HG02973 (cell line): ENCODE data around the gene NNT.
"Not testable (repeated sequence)": the region's sequence is repeated elsewhere in the genome, so short reads cannot be mapped to it uniquely, and the experiment has no call there.

Experiments
- ATAC-seq: cut with Tn5 transposase; IDR thresholded peaks from one replicate; pipeline ENCODE4 v1.9.1; 2021; ENCODE audit warnings: moderate library complexity; ENCODE audit not compliant: unreplicated experiment

Gene NNT

DNA sequence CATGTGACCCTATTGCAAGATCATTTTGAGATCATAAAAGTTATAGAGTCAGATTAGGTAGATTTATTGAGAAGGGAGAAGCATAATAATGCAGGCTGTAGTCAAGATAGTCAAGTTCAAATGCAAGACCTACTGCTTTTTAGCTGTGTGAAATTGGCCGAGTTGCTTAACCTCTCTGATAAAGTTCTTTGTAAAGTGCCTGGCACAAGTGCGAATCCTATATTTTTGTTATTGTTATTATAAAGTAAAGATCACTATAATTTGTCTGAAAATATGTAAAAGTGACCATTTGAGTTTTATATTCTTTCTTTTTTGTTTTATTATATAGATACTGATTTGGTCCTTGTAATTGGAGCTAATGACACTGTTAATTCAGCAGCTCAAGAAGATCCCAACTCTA, 99.3 kb downstream of the NNT start:
- ATAC-seq = no peak

- no peak for ATAC-seq
Measured at GRCh38 chr5:43702815-43703214, 99.8 kb downstream of the NNT start.

- ATAC-seq = no peak
Measured at GRCh38 chr5:43704243-43704642, 101.3 kb downstream of the NNT start.

GRCh38 chr5:43706576-43706975, 103.6 kb downstream of the NNT start:
- not testable (repeated sequence) for ATAC-seq

- ATAC-seq = no peak
Measured at GRCh38 chr5:43711496-43711895, 108.5 kb downstream of the NNT start.

DNA sequence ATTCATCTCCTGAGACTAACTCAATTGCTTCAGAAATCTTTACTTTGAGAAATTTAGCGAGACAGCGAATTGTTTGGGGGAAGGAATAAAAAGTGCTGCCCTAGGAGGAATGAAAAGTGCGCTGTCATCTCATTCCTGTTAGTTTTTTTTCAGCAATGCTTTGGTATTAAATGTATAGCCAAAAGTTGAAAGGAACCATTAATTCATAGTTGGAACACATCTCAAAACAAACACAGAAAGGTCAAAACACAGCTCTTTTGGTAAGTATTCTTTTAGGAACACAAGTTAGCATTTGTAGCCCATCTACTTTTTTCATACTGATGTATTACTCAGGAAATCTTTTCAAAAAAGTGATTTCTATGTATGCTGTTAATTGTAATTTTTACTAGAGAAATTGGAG, 109.1 kb downstream of the NNT start:
- ATAC-seq = no peak

DNA sequence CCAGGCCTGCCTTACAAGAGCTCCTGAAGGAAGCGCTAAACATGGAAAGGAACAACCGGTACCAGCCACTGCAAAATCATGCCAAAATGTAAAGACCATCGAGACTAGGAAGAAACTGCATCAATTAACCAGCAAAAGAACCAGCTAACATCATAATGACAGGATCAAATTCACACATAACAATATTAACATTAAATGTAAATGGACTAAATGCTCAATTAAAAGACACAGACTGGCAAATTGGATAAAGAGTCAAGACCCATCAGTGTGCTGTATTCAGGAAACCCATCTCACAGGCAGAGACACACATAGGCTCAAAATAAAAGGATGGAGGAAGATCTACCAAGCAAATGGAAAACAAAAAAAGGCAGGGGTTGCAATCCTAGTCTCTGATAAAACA, 116.8 kb downstream of the NNT start:
- not testable (repeated sequence) for ATAC-seq

DNA sequence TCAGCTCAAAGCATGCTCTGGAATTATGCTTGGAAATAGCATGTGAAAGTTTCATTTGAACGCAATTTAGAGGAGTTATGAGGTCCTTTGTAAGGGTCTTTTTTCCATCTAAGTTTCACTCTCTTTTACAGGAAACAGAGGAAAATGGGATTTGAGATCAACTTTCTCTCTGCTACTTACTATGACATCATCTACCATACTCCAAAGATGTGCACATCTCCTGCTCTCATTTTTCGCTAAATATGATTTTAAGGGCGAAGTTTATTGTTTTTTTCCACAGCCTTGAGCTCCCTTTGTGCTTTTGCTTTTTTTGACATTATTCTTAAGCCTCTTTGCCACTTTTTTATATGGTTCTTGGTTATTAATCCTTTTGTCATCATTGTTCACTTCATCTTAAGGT, 125.6 kb downstream of the NNT start:
- no peak for ATAC-seq

- no peak for ATAC-seq
Measured at GRCh38 chr5:43729846-43730478, 127.0 kb downstream of the NNT start.

DNA sequence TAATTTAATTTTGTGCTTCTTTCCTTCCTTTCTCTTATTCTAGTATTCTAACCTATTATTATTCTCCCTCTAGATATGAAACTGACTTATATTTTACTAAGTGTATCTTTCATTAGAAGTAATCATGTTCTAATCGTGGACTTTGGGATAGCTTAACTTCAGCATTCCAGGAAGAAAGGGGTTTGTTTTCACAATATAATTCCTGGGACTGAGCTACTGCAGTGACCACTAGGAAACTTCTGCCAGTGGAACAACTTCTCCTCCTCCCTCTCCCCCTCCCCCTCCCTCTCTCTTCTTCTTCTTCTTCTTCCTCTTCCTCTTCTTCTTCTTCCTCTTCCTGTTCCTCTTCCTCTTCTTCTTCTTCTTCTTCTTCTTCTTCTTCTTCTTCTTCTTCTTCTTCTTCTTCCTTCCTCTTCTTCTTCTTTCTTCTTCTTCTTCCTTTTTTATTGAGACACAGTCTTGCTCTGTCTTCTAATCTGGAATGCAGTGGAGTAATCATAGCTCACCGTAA, 127.9 kb downstream of the NNT start:
- no peak for ATAC-seq

DNA sequence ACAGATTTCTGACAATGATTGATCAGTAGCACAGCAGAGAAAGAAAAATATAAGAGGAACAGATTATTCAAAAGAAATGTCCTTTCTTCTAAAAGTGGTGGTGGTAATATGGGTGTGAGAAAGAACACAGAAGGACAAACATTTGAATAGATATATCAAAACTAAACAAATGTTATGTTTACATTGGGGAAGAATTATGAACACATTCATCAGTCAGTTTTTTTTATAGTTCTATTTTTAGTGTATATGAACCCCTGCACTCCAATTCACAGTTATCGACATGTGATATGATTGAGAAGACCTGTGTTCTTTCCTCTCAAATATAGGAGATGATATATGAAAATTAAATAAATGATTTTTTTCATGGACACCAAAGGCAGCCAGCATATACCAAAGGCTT, 128.6 kb downstream of the NNT start:
- ATAC-seq = no peak

DNA sequence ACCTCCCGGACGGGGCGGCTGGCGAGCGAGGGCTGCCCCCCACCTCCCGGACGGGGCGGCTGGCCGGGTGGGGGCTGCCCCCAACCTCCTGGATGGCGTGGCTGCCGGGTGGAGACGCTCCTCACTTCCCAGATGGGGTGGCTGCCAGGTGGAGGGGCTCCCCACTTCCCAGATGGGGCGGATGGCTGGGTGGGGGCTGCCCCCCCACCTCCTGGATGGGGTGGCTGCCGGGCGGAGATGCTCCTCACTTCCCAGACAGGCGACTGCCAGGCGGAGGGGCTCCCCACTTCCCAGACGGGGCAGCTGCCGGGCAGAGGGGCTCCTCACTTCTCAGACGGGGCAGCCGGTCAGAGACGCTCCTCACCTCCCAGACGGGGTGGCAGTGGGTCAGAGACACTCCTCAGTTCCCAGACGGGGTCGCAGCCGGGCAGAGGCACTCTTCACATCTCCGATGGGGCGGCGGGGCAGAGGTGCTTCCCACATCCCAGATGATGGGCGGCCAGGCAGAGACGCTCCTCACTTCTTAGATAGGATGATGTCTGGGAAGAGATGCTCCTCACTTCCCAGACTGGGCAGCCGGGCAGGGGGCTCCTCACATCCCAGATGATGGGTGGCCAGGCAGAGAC, 143.1 kb downstream of the NNT start:
- ATAC-seq = not testable (repeated sequence)

DNA sequence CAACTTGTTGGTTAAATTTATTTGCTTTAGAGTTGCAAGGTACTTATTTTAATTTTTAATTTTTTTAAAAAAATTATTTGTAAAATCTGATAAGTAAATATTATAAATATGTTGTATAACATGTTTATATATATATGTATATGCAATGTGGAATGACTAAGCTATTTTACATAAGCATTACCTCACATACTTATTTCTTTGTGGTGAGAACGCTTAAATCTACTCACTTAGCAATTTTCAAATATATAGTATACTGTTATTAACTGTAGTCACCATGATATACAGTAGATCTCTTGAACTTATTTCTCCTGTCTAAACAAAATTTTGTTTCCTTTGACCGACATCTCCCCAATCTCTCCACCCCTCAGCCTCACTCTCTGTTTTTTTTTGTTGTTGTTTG, 147.8 kb downstream of the NNT start:
- no peak for ATAC-seq

DNA sequence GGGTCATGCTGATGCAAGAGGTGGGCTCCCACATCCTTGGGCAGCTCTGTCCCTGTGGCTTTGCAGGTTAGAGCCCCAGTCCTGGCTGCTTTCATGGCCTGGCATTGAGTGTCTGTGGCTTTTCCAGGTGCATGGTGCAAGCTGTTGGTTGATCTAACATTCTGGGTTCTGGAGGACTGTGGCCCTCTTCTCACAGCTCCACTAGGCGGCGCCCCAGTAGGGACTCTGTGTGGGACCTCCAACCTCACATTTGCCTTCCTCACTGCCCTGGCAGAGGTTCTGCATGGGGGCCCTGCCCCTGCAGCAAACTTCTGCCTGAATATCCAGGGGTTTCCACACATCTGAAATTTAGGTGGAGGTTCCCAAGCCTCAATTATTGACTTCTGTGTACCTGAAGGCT, 150.1 kb downstream of the NNT start:
- no peak for ATAC-seq
